MV-4-11 (cell line): ENCODE data around the gene ENGASE.
"Not testable (repeated sequence)": the region's sequence is repeated elsewhere in the genome, so short reads cannot be mapped to it uniquely, and the experiment has no call there.

ENCODE experiments used
- DNase-seq: peaks from one replicate; lab custom pipeline; 2025; lab: John Stamatoyannopoulos, UW

Gene ENGASE

GRCh38 chr17:79052131-79052530, 22.5 kb upstream of the ENGASE start:
- DNase-seq: no peak

- DNase-seq: no peak
Measured at GRCh38 chr17:79053251-79053925, 21.2 kb upstream of the ENGASE start.

- DNase-seq: no peak
Measured at GRCh38 chr17:79054200-79054960, 20.2 kb upstream of the ENGASE start.

GRCh38 chr17:79055197-79055596, 19.4 kb upstream of the ENGASE start:
- no peak for DNase-seq

GRCh38 chr17:79057737-79058385, 16.8 kb upstream of the ENGASE start:
- peak; percentile 64 for DNase-seq

- no peak for DNase-seq
Measured at GRCh38 chr17:79062691-79063090, 11.9 kb upstream of the ENGASE start.

GRCh38 chr17:79064026-79064425, 10.6 kb upstream of the ENGASE start:
- no peak for DNase-seq

- DNase-seq: peak; percentile 40
Measured at GRCh38 chr17:79065105-79065670, 9.4 kb upstream of the ENGASE start.

GRCh38 chr17:79066963-79067362, 7.7 kb upstream of the ENGASE start:
- no peak for DNase-seq

- DNase-seq: no peak
Measured at GRCh38 chr17:79070266-79070880, 4.3 kb upstream of the ENGASE start.

GRCh38 chr17:79071161-79071740, 3.4 kb upstream of the ENGASE start:
- DNase-seq: no peak

- DNase-seq: no peak
Measured at GRCh38 chr17:79072544-79072943, 2.1 kb upstream of the ENGASE start.

GRCh38 chr17:79073016-79073705, 1.5 kb upstream of the ENGASE start:
- no peak for DNase-seq

- DNase-seq: no peak
Measured at GRCh38 chr17:79073706-79074088, 927 bp upstream of the ENGASE start.

- DNase-seq: not testable (repeated sequence)
Measured at GRCh38 chr17:79074121-79074648, 439 bp upstream of the ENGASE start.

- no peak for DNase-seq
Measured at GRCh38 chr17:79075446-79075750, 774 bp downstream of the ENGASE start.

- DNase-seq: no peak
Measured at GRCh38 chr17:79075861-79076406, 1.3 kb downstream of the ENGASE start.

- no peak for DNase-seq
Measured at GRCh38 chr17:79077587-79077986, 3.0 kb downstream of the ENGASE start.

GRCh38 chr17:79078476-79079190, 4.0 kb downstream of the ENGASE start:
- DNase-seq: no peak
